HG02678 (cell line): ENCODE results near the gene IGF2R.

Experiments used
- ATAC-seq: cut with Tn5 transposase; IDR thresholded peaks from one replicate; pipeline ENCODE4 v1.9.1; 2021; ENCODE audit warnings: mild to moderate bottlenecking, moderate library complexity; ENCODE audit not compliant: unreplicated experiment

Gene IGF2R

GRCh38 chr6:159974932-159975331 lies 6.0 kb downstream of the IGF2R start:
- no peak for ATAC-seq

GRCh38 chr6:159976686-159977254 lies 7.9 kb downstream of the IGF2R start:
- ATAC-seq: no peak

GRCh38 chr6:159977255-159977903 lies 8.5 kb downstream of the IGF2R start:
- ATAC-seq: no peak

GRCh38 chr6:159977904-159978268 lies 9.0 kb downstream of the IGF2R start:
- no peak for ATAC-seq

GRCh38 chr6:159978291-159979135 lies 9.6 kb downstream of the IGF2R start:
- peak; percentile 22 for ATAC-seq

GRCh38 chr6:159979136-159979874 lies 10.4 kb downstream of the IGF2R start:
- ATAC-seq: peak; percentile 60

- no peak for ATAC-seq
Measured at GRCh38 chr6:159980474-159980873, 11.6 kb downstream of the IGF2R start.

- no peak for ATAC-seq
Measured at GRCh38 chr6:159981071-159981402, 12.2 kb downstream of the IGF2R start.

- peak; percentile 52 for ATAC-seq
Measured at GRCh38 chr6:159981403-159982245, 12.7 kb downstream of the IGF2R start.

GRCh38 chr6:159982731-159983506 lies 14.0 kb downstream of the IGF2R start:
- ATAC-seq: peak; percentile 37

GRCh38 chr6:159983641-159984080 lies 14.8 kb downstream of the IGF2R start:
- ATAC-seq: no peak

GRCh38 chr6:159984268-159984786 lies 15.4 kb downstream of the IGF2R start:
- ATAC-seq: no peak

GRCh38 chr6:159985296-159985945 lies 16.5 kb downstream of the IGF2R start:
- ATAC-seq: no peak

GRCh38 chr6:159988983-159989454 lies 20.1 kb downstream of the IGF2R start:
- ATAC-seq: no peak

- peak; percentile 87 for ATAC-seq
Measured at GRCh38 chr6:159989492-159990480, 20.9 kb downstream of the IGF2R start.

GRCh38 chr6:159992366-159992765 lies 23.5 kb downstream of the IGF2R start:
- no peak for ATAC-seq

- ATAC-seq: no peak
Measured at GRCh38 chr6:159995405-159995804, 26.5 kb downstream of the IGF2R start.
